ENCODE results near the gene SLC66A3.

Gene SLC66A3

DNA sequence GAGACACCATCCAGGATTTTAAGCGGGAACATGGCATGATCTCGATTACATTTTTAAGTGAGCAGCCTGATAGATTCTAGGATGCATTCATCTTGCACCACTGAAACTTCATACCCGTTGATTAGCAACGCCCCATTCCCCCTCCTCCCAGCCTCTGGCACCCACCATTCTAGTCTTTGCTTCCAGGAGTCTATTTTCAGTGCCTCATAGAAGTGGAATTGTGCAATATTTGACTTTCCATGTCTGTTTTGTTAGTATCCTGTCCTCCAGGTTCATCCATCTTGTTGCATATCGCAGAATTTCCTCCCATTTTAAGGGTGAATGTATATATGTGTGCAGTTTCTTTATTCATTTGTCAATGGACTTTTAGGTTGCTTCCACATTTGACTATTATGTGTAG is 20.9 kb upstream of the SLC66A3 start:
- no peak for DNase-seq (ENCODE audit: low spot score)

DNA sequence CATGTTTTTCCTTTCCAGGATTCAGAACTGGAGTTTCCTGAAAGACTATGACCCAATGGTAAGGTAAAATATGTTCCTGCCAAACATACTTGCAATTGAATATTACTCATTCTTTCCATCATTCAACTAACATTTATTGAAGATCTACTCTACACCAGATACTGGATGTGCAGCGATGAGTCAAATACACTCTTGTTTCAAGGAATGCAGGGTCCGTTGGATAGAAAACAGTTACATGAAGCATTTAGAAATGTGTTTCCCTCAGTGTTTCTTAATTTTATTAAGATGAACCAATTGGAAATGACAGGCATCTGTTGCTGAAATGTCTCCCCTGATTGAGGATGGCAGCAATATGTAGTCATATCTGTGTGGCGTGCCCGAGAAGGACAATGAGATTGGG is 14.8 kb upstream of the SLC66A3 start:
- DNase-seq (ENCODE audit: low spot score): no peak

DNA sequence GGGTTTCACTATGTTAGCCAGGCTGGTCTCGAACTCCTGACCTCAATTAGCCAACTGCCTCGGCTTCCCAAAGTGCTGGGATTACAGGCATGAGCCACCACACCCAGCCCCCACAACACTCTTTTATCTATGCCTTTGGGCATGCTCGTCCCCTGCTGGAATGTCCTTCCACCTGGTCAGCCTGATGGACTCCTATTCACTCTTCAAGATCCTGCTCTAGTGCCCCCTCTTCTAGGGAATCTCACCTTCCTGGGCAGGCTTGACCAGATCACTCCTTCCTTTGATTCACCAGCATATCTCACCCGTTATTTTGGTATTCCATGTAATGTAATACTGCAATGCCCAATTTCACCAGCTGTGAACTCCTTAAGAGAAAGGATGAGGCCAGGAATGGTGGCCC is 13.9 kb upstream of the SLC66A3 start:
- no peak for DNase-seq (ENCODE audit: low spot score)

GRCh38 chr2:11142330-11142729 is 12.9 kb upstream of the SLC66A3 start:
- DNase-seq (ENCODE audit: low spot score): no peak

DNA sequence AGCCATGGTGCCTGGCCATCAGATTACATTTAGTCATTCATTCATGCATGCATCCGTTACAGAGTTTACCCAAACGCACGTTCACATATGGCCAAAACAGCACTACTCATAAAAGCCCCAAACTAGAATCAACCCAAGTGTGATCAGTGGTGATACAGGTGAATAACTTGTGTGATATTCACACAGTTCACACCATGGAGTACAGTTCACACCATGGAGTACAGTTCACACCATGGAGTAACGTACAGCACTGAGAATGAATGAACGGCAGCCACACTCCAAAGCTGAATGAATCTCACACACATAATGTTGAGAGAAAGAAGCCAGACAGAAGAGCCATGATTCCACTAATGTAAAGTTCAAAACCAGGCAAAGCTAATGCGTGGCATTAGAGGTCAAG is 12.3 kb upstream of the SLC66A3 start:
- DNase-seq (ENCODE audit: low spot score): no peak

GRCh38 chr2:11144077-11144737 is 11.1 kb upstream of the SLC66A3 start:
- DNase-seq (ENCODE audit: low spot score): no peak

GRCh38 chr2:11144738-11145079 is 10.6 kb upstream of the SLC66A3 start:
- DNase-seq (ENCODE audit: low spot score): no peak

DNA sequence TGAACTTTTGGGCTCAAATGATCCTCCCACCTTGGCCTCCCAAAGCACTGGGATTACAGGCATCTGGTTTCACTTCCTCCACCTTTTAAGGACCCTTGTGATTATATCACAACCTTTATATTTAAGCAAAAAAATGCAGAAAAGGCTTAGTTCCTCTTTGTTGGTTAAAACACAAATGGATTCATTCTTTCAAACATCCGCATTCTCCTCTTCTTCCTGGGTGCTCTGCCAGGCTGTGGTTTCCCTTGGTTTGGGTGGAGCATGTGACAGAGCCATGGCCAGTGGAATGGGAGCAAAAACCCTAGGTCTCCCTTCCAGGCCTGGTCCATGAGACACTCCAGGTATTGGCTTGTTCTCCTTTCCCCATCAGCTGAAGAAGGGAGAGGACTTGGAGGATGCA is 9.9 kb upstream of the SLC66A3 start:
- DNase-seq (ENCODE audit: low spot score): no peak

DNA sequence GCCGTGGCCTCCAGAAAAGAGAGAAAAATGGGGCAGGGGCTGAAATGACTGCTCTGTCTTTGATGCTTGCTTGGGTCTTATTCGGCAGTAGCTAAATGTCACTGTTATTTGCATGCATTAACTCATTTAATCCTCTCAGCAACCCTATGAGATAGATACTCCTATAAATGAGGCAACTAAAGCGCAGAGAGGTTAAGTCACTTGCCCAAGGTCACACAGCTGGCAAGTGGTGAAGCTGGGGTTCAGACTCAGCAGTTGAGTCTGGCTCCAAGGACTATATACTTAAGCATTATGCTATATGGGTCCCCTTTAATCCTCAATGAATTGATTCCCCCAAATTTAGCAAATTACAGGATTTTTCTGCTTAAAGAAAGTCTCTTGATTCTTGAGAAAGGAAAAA is 9.2 kb upstream of the SLC66A3 start:
- DNase-seq (ENCODE audit: low spot score): no peak

GRCh38 chr2:11147263-11147662 is 8.0 kb upstream of the SLC66A3 start:
- no peak for DNase-seq (ENCODE audit: low spot score)

- no peak for DNase-seq (ENCODE audit: low spot score)
These were observed 2.7 kb upstream of the SLC66A3 start for GRCh38 chr2:11152591-11152990.

DNA sequence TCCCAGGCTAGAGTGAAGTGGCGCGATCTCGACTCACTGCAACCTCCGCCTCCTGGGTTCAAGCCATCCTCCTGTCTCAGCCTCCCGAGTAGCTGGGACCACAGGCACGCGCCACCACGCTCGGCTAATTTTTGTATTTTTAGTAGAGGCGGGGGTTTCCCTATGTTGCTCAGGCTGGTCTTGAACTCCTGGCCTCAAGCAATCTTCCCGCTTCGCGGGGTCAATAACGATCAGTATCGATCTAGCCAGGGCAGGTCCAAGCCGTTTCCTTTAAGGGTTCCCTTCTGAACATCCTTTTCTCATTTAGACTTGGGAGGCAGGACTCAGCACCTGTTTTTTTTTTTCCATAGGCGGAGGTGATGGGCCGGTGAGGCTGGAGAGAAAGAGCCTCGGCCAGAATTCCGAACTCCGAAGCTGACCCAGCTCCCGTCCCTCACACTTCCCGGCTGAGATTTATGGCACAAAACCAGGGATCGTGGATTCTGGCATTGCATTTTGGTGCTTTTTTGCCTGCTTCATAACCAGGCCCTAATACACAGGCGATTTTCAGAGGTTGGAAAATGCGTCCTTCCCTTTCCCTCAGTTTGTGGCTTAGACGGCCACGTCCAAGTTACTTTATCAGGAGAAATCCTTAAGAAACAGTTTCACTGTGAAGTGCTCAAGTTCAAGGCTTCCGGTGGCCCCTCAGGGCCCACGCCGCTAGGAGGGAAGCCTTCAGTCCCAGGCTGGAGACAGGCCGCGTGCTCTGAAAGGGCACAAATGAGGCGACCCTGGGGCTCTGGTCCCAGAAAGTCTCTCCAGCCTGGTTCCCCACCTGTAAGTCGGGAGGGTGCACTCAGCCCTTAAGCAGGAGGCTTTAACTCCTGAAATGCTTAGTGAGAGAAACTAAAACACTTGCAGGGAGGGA is 998 bp upstream of the SLC66A3 start:
- DNase-seq (ENCODE audit: low spot score): no peak

DNA sequence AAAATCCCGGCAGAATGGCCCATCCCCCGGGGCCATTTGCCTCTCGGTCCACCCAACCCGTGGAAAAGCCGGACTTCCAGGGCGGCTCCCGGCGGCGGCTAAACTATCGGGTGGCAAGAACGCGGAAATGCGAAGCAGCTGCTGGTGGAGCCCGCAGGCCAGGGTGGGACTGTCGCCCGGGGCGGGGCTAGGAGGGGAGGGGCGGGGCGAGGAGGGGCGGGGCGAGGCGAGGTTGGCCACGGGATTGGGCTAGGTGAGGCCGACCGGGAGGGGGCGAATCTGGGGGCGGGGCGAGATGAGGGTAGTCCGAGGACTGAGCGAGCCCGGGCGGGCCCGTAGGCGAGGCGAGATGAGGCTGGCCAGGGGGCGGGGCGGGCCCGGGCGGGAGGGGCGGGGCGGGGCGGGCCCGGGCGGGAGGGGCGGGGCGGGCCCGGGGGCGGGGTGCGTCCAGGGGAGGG is 315 bp upstream of the SLC66A3 start:
- peak; percentile 94 for DNase-seq (ENCODE audit: low spot score)

DNA sequence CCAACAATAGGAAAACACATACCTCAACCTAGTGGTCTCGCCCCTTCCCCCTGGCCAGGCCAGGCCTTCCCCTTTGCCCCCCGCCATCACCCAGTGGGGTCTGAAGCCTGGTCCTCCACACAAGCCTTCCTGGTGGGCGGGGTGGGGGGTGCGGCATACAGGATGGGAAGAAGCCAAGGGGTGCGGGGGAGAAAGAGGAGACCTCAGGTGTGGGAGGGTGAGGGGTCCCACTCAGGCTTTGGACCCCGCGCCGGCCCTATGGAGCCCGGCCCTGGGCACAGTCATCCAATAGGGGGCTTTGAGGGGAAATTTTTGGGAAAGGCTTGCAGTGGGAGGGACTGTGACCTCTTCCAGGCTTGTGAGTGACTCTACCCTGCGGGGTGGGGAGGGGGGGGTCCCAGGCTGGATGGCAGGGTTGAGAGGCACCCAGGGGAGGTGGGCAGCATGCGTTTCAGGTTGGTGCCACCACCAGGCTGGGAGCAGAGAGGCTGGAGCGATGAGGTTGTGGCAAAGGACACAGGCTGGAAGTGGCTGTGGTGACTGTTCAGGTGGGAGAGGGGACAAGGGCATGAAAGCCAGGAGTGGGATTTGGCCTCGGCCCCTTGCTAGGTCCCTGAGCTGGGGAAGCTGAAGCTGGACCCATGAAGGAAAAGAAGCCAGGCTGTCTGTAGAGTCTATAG is 1.3 kb downstream of the SLC66A3 start:
- DNase-seq (ENCODE audit: low spot score): no peak

GRCh38 chr2:11157296-11157695 is 2.0 kb downstream of the SLC66A3 start:
- no peak for DNase-seq (ENCODE audit: low spot score)

DNA sequence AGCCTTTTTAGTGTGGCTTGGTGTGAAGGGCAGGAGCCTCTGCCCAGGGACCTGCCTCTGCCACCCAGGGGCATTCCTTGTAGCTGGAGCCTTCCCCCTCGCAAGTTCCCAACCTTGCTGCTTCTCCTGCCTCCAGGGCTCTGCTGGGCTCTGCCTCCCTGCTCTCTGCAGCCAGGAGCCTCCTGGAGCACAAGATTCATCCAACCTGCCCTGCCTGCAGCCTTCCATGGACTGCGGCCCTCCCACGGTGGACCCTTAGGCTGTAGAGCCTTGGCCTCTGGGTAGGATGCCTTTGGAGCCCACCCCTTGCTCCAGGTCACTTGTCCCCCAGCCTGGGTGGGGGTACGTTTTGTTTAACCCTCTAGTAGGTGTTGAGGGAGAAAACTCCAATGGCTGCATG is 2.5 kb downstream of the SLC66A3 start:
- no peak for DNase-seq (ENCODE audit: low spot score)

GRCh38 chr2:11158916-11159573 is 3.8 kb downstream of the SLC66A3 start:
- no peak for DNase-seq (ENCODE audit: low spot score)

GRCh38 chr2:11159574-11160170 is 4.4 kb downstream of the SLC66A3 start:
- no peak for DNase-seq (ENCODE audit: low spot score)

DNA sequence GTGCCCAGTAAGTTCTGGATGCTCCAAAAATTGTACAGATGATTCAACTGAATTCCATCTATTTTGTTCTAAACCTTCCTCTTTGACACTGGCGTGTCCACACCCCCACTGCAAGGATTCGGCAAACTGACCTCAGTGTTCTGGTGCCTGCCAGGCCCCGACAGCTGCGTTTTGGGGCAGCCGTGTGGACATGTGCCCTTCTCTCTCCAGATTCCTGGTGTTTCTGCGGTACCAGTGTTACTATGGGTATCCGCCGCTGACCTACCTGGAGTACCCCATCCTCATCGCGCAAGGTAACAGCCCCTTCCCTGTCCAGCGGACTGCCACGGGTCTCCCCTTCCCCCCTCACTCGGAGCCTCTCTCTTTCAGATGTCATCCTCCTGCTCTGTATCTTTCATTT is 5.0 kb downstream of the SLC66A3 start:
- no peak for DNase-seq (ENCODE audit: low spot score)

DNA sequence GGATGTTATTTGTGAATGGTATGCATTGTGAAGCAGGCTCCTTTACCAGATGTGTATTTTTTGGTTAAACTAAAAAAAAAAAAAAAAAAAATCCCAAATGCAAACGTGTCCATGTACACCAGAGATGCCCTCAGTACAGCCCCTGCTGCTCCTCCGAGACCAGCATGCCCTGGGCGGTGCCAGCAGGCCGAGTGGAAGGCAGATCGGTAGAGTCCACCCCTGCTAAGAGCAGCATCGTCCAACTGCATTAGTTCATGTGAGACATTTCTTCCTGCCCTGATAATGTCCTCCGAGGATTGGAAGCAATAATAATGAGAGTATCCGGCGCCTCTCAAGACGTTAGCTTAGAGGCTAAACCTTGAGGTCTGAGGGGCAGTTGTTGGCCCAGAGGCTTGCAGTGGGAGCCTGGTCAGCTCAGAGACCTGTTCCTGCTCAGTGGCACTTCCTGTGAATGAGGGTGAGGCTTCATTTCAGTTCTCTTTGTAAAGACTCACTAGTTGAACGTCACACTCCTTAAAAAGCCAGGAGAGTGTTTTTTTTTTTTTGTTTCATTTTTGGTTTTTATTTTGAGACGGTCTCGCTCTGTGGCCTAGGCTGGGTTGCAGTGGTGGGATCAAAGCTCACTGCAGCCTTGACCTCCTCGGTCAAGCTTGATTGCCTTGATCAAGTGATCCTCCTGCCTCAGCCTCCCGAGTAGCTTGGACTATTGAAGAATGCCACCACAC is 5.6 kb downstream of the SLC66A3 start:
- DNase-seq (ENCODE audit: low spot score): no peak

- DNase-seq (ENCODE audit: low spot score): no peak
These were observed 6.5 kb downstream of the SLC66A3 start for GRCh38 chr2:11161747-11162146.

Measured in LoVo (cell line).